Measurements from ENCODE around the gene HDAC5.

- TF ChIP-seq TEAD4 (IDR thresholded peaks at IDR 0.05; ENCODE audit: low read depth, low read length) (no peak), CTCF (IDR thresholded peaks at IDR 0.05; ENCODE audit: control extremely low read depth in 1 of 3, insufficient read depth in 1 of 3, low read depth in 1 of 3, low read length in 3 of 3) (no peak), RFX5 (IDR thresholded peaks at IDR 0.05; ENCODE audit: borderline replicate concordance, low read depth, low read length) (no peak), CTBP2 (IDR thresholded peaks at IDR 0.05; ENCODE audit: borderline replicate concordance, insufficient read depth, insufficient read length, low read length) (no peak), RAD21 (IDR thresholded peaks at IDR 0.05 in 1 of 2, conservative IDR thresholded peaks at IDR 0.05 in 1 of 2; ENCODE audit: low read depth in 2 of 2, low read length in 2 of 2) (no peak)
Observed at GRCh38 chr17:44085908-44086307, 37.5 kb downstream of the HDAC5 start.

Data from H1 (cell line).